HepG2 (cell line): Measurements from ENCODE around the gene POLE3. TPM values are rescaled to one million over a fixed set of nuclear protein-coding genes. Genes with fewer than 3 reads are reported as not detected.

Experiments used
- ARNT2 ChIP-seq: sonication (generic); formaldehyde crosslinking; IDR thresholded peaks from 2 replicates; pipeline ENCODE4 v1.8.0; 2022; ENCODE audit warnings: mild to moderate bottlenecking, low read depth, missing genetic modification reagents, moderate library complexity
- CBX2 ChIP-seq, 2 experiments: fragments of 200-600 bp in 1 of 2; sonication (generic); formaldehyde crosslinking in 1 of 2; IDR thresholded peaks; 2 replicates each; pipeline versions ENCODE4 v1.7.0 to v1.8.1; 2018 to 2022; ENCODE audit warnings: low read depth in 2 of 2, low read length in 1 of 2, mild to moderate bottlenecking in 1 of 2, missing genetic modification reagents in 1 of 2
- CREB1 ChIP-seq, 2 experiments: fragments of 450-650 bp in 1 of 2; IDR thresholded peaks; 2 replicates each; pipeline ENCODE4 v1.6.1; 2016 to 2017; ENCODE audit warnings: control low read depth in 1 of 2, mild to moderate bottlenecking in 1 of 2, missing compliant biosample characterization in 1 of 2, missing genetic modification characterization in 1 of 2
- FOXP1 ChIP-seq, 2 experiments: fragments of 450-650 bp in 1 of 2; IDR thresholded peaks; 2 replicates each; pipeline ENCODE4 v1.6.1; 2017 to 2018; ENCODE audit warnings: antibody characterized with exemption in 1 of 2
- PPARG ChIP-seq: conservative IDR thresholded peaks from 2 replicates; pipeline ENCODE4 v1.6.1; 2016; ENCODE audit warnings: missing biosample characterization, missing genetic modification reagents
- RFX3 ChIP-seq: IDR thresholded peaks from 2 replicates; pipeline ENCODE4 v1.6.1; 2016; ENCODE audit warnings: missing biosample characterization, missing genetic modification reagents
- RXRB ChIP-seq: IDR thresholded peaks from 2 replicates; pipeline ENCODE4 v1.6.1; 2016; ENCODE audit warnings: borderline replicate concordance, missing genetic modification reagents, missing compliant biosample characterization
- SALL1 ChIP-seq: sonication (generic); formaldehyde crosslinking; IDR thresholded peaks from 2 replicates; pipeline ENCODE4 v1.8.0; 2022; ENCODE audit warnings: mild to moderate bottlenecking, missing genetic modification reagents
- TCF12 ChIP-seq, 2 experiments: fragments of 450-650 bp in 1 of 2; sonication (generic) in 1 of 2; formaldehyde crosslinking in 1 of 2; IDR thresholded peaks; 2 replicates each; pipeline versions ENCODE4 v1.6.1 to v1.8.0; 2017 to 2022; ENCODE audit warnings: antibody characterized with exemption in 1 of 2, mild to moderate bottlenecking in 1 of 2, missing genetic modification reagents in 1 of 2, moderate library complexity in 1 of 2
- U2AF1 ChIP-seq: fragments of 200-400 bp; formaldehyde crosslinking; optimal IDR thresholded peaks from 2 replicates; pipeline ENCODE3; 2017; ENCODE audit warnings: mild to moderate bottlenecking, low read depth, low read length
- ZBTB38 ChIP-seq: sonication (generic); formaldehyde crosslinking; IDR thresholded peaks from 2 replicates; pipeline ENCODE4 v1.5.1; 2020; ENCODE audit warnings: mild to moderate bottlenecking, missing genetic modification reagents
- ZFY ChIP-seq: sonication (generic); formaldehyde crosslinking; IDR thresholded peaks from 2 replicates; pipeline ENCODE4 v1.4.0; 2020; ENCODE audit warnings: missing genetic modification reagents
- ZNF333 ChIP-seq: sonication (generic); formaldehyde crosslinking; IDR thresholded peaks from 2 replicates; pipeline ENCODE4 v1.4.0; 2020; ENCODE audit warnings: mild to moderate bottlenecking, missing genetic modification reagents, borderline replicate concordance
- ZNF879 ChIP-seq: sonication (generic); formaldehyde crosslinking; IDR thresholded peaks from 2 replicates; pipeline ENCODE4 v1.8.1; 2023; ENCODE audit warnings: missing genetic modification reagents
- polyA plus RNA-seq, 8 experiments: library from polyadenylated mRNA; depleted of rRNA in 3 of 8; stranded (reverse) in 7 of 8; unstranded in 1 of 8; fragments of >200 nt; fragmentation: Illumina TruSeq in 4 of 8; extraction: Trizol in 4 of 8; gene quantifications; 2 replicates each; pipeline versions ENCODE4 v1.2.1 to v1.2.3, GENCODE V29; 2011 to 2016; ENCODE audit warnings: low read depth in 4 of 8, missing spikeins in 1 of 8, mixed read lengths in 1 of 8; ENCODE audit not compliant: insufficient read depth in 1 of 8
- total RNA-seq, 5 experiments: library from RNA; depleted of rRNA; stranded (reverse); fragments of >200 nt; fragmentation: Illumina TruSeq; extraction: Trizol; gene quantifications; 2 replicates each; pipeline ENCODE4 v1.2.3, GENCODE V29; 2016; ENCODE audit warnings: low read depth in 1 of 5
- TF ChIP-seq, protein P1 (sequence below): sonication (generic); formaldehyde crosslinking; IDR thresholded peaks from 2 replicates; pipeline ENCODE4 v1.5.0; 2020; ENCODE audit warnings: missing genetic modification reagents
- TF ChIP-seq, protein P2 (sequence below): sonication (generic); formaldehyde crosslinking; IDR thresholded peaks from 2 replicates; pipeline ENCODE4 v1.9.0; 2022; ENCODE audit warnings: missing genetic modification reagents, mild to moderate bottlenecking, borderline replicate concordance
- TF ChIP-seq, protein P3 (sequence below): sonication (generic); formaldehyde crosslinking; IDR thresholded peaks from 2 replicates; pipeline ENCODE4 v1.4.0; 2020; ENCODE audit warnings: mild to moderate bottlenecking, missing genetic modification reagents
- TF ChIP-seq, protein P4 (sequence below): sonication (generic); formaldehyde crosslinking; IDR thresholded peaks from 2 replicates; pipeline ENCODE4 v1.8.1; 2023; ENCODE audit warnings: mild to moderate bottlenecking, inconsistent platforms, moderate library complexity, missing genetic modification reagents, borderline replicate concordance
- TF ChIP-seq, protein P5 (sequence below): sonication (generic); formaldehyde crosslinking; conservative IDR thresholded peaks from 2 replicates; pipeline ENCODE4 v1.4.0; 2020; ENCODE audit warnings: missing genetic modification reagents

The POLE3 gene
- total and polyA plus RNA-seq, 2 of the 13 experiments (the other 11 are each of a cell fraction or from before 2014, with no cell fraction given), result 36.0 to 77.2 TPM

DNA sequence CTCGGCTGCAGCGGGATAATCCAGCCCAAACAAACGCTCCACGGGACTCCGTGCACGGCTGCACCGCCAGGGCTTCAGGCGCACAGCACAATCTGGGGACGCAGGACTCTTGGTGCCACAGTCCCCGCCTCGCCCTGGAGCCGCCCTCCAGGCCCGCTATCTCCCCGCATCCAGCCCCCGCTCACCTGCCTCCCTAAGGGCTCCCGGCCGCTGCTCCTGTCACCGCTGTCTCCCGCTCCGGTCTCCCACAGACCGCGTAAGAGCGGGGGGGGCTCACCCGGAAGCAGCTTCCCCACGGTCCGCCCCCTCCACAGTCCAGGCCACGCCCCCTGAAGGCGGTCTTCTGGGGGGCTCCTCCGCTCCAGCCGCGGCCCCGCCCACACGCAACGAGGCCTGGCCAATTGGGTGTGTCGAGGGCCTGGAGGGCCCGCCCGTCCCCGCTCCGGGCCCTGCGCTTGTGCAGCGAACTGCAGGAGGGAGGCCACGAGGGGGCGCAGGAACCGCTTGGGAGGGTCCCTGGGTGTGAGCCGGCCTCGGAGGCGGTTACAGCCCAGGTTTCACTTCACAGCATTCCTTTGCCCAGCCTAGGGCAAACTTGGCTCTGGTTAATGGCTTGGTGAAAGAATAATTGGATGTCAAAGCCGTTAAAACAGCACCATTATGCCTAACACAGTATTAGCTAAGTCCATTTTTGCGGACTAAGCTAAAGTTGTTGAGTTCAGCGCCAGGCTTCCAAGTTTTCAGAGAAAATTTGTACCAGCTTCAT, 9.3 kb downstream of the POLE3 start, which contains the start of gene ALAD (continued):
- TF ChIP-seq U2AF1, result peak; percentile 40
- peak; percentile 60; the same call in 1 of the 2 replicates for TF ChIP-seq RXRB (CRISPR knock-in tag)
- TF ChIP-seq FOXP1 (IDR thresholded peaks at IDR 0.05), result no peak
- no peak for TF ChIP-seq FOXP1 (CRISPR knock-in tag; IDR thresholded peaks at IDR 0.05)
- no peak for TF ChIP-seq TCF12 (IDR thresholded peaks at IDR 0.05)
- TF ChIP-seq TCF12 (CRISPR knock-in tag; IDR thresholded peaks at IDR 0.05), result peak; percentile 70
- peak; percentile 91 for TF ChIP-seq ZNF333 (CRISPR knock-in tag)
- TF ChIP-seq PPARG (CRISPR knock-in tag), result peak; percentile 42; the same call in 1 of the 2 replicates
- TF ChIP-seq CREB1 (IDR thresholded peaks at IDR 0.05), result peak; percentile 67
- peak; percentile 73 for TF ChIP-seq CREB1 (CRISPR knock-in tag; IDR thresholded peaks at IDR 0.05)
- TF ChIP-seq, protein P1, sequence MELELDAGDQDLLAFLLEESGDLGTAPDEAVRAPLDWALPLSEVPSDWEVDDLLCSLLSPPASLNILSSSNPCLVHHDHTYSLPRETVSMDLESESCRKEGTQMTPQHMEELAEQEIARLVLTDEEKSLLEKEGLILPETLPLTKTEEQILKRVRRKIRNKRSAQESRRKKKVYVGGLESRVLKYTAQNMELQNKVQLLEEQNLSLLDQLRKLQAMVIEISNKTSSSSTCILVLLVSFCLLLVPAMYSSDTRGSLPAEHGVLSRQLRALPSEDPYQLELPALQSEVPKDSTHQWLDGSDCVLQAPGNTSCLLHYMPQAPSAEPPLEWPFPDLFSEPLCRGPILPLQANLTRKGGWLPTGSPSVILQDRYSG (CRISPR knock-in tag), result 0 out of 2 replicates have a peak, but pooled peaks have one; percentile 62
- TF ChIP-seq CBX2 (IDR thresholded peaks at IDR 0.05; ENCODE audit: low read depth, low read length), result no peak
- TF ChIP-seq CBX2 (CRISPR knock-in tag; IDR thresholded peaks at IDR 0.05; ENCODE audit: low read depth), result no peak
- no peak for TF ChIP-seq ZNF879 (CRISPR knock-in tag)
- TF ChIP-seq RFX3 (CRISPR knock-in tag), result no peak
- TF ChIP-seq, protein P2, sequence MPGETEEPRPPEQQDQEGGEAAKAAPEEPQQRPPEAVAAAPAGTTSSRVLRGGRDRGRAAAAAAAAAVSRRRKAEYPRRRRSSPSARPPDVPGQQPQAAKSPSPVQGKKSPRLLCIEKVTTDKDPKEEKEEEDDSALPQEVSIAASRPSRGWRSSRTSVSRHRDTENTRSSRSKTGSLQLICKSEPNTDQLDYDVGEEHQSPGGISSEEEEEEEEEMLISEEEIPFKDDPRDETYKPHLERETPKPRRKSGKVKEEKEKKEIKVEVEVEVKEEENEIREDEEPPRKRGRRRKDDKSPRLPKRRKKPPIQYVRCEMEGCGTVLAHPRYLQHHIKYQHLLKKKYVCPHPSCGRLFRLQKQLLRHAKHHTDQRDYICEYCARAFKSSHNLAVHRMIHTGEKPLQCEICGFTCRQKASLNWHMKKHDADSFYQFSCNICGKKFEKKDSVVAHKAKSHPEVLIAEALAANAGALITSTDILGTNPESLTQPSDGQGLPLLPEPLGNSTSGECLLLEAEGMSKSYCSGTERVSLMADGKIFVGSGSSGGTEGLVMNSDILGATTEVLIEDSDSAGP, result peak; percentile 68; the same call in 1 of the 2 replicates
- TF ChIP-seq ARNT2 (CRISPR knock-in tag), result peak; percentile 68; the same call in 1 of the 2 replicates
- peak; percentile 65 for TF ChIP-seq ZFY (CRISPR knock-in tag)
- peak; percentile 71; the same call in 1 of the 2 replicates for TF ChIP-seq ZBTB38 (CRISPR knock-in tag)
- TF ChIP-seq, protein P3, sequence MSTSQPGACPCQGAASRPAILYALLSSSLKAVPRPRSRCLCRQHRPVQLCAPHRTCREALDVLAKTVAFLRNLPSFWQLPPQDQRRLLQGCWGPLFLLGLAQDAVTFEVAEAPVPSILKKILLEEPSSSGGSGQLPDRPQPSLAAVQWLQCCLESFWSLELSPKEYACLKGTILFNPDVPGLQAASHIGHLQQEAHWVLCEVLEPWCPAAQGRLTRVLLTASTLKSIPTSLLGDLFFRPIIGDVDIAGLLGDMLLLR (CRISPR knock-in tag), result peak; percentile 78
- TF ChIP-seq, protein P4, sequence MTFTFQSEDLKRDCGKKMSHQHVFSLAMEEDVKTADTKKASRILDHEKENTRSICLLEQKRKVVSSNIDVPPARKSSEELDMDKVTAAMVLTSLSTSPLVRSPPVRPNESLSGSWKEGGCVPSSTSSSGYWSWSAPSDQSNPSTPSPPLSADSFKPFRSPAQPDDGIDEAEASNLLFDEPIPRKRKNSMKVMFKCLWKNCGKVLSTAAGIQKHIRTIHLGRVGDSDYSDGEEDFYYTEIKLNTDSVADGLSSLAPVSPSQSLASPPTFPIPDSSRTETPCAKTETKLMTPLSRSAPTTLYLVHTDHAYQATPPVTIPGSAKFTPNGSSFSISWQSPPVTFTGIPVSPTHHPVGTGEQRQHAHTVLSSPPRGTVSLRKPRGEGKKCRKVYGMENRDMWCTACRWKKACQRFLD (CRISPR knock-in tag), result peak; percentile 41; the same call in 1 of the 2 replicates
- TF ChIP-seq SALL1 (CRISPR knock-in tag), result peak; percentile 84; the same call in 1 of the 2 replicates
- TF ChIP-seq, protein P5, sequence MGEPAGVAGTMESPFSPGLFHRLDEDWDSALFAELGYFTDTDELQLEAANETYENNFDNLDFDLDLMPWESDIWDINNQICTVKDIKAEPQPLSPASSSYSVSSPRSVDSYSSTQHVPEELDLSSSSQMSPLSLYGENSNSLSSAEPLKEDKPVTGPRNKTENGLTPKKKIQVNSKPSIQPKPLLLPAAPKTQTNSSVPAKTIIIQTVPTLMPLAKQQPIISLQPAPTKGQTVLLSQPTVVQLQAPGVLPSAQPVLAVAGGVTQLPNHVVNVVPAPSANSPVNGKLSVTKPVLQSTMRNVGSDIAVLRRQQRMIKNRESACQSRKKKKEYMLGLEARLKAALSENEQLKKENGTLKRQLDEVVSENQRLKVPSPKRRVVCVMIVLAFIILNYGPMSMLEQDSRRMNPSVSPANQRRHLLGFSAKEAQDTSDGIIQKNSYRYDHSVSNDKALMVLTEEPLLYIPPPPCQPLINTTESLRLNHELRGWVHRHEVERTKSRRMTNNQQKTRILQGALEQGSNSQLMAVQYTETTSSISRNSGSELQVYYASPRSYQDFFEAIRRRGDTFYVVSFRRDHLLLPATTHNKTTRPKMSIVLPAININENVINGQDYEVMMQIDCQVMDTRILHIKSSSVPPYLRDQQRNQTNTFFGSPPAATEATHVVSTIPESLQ (CRISPR knock-in tag), result no peak
